SHP77 treated with DMSO at 0.1 percent for 48 hours (cell line): ENCODE results near the gene TAT.
"Not testable (repeated sequence)": the region's sequence is repeated elsewhere in the genome, so short reads cannot be mapped to it uniquely, and the experiment has no call there.

Source experiments
- DNase-seq: peaks from one replicate; lab custom pipeline; 2025; lab: John Stamatoyannopoulos, UW

TAT gene

DNA sequence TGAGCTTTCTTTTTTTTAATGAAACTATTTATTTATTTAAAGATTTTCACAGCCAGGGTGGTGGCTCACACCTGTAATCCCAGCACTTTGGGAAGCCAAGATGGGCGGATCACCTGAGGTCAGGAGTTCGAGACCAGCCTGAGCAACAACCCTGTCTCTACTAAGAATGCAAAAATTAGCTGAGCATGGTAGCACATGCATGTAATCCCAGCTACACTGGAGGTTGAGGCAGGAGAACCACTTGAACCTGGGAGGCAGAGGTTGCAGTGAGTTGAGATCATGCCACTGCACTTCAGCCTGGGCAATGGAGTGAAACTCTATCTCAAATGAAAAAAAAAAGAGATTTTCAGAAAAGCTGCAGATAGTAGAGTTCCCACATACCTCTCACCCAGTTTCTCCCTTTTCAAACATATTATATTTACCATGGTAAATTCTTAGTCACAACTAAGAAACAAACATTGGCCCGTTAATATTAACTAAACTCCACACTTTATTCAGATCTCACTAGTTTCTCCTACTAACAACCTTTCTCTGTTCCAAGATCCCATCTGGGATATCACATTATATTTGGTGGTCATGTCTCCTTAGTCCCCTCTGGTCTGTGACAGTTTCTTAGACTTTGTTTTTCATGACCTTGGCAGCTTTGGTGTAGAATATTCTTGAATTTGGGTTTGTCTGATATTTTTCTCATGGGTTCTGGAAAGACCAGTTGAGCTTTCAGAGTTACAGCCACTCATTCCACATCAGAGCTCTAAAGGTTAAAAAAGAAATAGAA lies 7.8 kb upstream of the TAT start:
- no peak for DNase-seq

DNA sequence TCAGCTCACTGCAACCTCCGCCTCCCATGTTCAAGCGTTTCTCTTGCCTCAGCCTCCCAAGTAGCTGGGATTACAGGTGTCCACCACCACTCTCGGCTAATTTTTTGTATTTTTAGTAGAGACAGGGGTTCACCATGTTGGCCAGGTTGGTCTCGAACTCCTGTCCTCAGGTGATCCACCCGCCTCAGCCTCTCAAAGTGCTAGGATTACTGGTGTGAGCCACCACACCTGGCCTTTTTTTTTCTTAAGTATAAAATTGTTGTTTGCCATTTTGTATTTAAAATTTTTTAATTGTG lies 5.6 kb upstream of the TAT start:
- not testable (repeated sequence) for DNase-seq

DNA sequence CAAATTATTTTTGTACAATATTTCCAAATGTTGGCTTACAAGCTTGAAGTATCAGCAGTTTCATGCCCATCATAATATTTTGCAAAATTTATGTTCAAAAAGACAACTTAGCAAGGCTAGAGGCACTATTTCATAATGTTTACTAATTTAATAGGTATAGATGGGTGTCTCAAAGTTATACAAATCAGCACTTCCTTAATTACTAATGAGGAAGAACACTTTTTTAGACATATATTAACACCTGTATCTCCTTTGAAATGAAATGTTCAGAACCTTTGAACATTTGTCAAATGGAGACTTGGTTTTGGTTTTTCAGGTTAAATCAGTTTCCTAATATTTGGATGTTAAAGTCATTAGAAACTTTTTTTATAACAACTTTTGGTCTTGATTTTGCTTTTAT lies 2.2 kb downstream of the TAT start:
- DNase-seq = no peak

DNA sequence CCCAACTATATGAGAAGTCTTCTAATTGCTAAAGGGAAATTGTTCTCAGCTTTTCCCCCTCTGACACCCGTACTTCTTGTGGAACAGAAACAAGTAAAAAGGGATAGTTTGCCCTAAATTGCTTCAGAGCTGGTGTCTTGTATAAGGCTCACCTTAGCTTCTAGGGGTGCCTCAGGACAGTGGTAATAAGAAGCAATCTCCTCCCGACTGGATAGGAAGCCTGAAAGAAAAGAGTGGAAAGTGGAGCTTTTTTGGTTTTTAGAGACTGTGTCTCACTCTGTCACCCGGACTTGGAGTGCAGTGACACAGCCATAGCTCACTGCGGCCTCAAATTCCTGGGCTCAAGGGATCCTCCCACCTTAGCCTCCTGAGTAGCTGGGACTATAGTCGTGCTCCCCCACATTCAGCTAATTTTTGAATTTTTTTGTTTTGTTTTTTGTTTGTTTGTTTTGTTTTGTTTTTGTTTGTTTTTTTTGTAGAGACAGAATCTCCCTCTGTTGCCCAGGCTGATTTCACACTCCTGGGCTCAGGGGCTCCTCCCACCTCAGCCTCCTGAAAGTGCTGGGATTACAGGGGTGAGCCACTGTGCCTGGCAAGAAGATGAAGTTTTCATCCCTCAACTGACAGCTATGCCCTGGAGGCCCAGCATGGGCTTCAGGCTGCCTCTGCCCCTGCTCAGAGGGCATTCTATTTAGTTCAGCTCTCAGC lies 3.4 kb downstream of the TAT start:
- no peak for DNase-seq

DNA sequence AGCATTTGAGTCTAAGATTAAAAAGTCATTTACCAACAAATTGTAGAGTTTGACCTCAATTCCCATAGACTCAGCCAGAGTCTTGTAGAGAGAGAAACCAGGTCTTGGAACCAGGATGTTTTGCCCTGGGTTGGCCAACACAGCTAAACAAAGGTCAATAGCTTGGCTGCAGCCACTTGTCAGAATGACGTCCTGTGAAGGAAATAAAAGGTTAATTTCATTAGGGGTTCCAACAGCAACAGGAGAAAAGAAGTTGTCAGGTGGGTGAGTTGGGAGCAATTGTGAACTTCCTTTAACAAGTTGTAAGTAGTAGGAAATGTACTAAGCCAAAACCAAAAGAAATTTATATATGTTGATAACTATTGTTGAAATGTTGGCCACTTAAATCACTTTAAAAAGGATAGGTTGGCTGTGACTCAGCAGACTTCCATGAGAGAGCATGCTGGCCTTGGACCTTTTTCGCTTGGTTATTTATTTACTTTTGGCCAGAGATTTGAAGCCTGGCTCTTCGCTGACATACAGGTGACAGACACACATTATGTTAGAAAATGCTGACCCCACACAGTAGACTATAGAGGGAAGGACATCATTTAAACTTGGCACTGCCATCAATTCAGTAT lies 4.3 kb downstream of the TAT start:
- no peak for DNase-seq

DNA sequence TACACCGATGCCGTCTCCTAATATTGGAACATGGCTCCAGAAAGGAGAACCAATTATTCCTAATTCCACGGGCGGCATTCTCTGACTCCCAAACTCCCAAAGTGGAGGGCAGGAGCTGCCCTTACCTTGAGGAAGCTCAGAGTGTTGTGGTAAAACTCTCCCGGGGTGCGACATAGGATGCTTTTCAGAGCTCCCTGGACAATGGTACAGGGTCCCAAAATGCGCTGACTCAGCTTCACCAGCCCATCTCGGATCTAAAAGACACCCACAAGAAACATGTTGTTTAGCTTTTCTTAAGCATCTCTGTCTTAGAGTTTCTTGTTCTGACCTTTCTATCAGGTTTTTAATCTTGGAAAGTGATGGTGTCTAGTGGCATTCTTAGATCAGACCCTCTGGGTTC lies 6.7 kb downstream of the TAT start:
- no peak for DNase-seq

DNA sequence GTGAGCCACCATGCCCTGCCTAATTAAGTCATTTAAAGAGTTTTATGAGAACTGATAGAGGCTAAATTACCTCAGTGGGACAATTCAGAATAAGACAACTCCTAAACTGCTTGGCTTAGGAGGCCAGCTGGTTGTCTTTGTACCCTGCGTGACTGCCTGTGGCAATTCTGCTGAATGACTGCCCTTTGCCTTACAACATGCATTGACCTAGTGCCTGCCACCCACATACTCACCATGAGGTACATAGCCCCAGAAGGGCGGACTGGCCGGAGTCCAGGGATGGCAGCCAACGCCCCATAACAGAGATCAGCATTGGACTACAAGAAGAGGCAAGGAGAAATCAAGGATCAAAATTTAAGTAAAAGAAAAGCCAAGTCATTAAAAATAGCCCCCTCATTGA lies 7.3 kb downstream of the TAT start:
- DNase-seq = no peak

DNA sequence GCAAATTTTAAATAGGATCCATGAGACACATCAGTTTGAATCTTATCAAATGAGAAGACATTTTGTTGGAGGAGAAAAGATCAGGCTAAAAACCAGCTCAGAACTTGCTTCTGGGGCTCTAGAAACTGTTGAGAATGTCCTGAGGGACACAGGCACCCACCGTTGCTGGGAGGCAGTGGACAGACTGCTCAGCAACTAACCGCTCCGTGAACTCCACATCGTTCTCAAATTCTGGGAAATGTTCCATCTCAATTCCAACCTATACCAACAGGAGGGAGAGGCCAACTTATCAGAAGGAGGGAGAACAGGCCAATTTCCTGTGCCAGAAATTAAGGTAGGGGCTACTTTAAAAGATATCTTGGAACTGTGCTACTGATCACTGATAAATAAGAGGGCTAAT lies 8.3 kb downstream of the TAT start:
- DNase-seq = no peak

DNA sequence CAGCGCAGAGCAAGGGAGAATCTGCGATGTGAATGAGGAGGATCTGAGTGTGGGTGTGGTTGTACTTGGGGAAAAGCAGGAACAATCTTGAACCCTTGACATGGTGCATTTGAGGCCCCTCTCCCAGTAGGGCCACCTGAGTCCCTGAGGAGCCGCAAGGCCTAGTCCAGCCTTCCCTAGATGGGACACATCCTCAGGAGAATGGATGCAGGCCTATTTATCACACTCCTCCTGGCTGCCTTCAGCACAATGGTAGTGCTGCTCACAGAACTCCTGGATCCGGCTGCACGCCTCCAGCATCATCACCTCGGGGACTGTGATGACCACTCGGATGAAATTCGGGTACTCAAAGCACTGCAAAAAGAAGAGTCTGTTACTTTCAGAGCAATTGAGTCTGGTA lies 9.0 kb downstream of the TAT start:
- DNase-seq = no peak

DNA sequence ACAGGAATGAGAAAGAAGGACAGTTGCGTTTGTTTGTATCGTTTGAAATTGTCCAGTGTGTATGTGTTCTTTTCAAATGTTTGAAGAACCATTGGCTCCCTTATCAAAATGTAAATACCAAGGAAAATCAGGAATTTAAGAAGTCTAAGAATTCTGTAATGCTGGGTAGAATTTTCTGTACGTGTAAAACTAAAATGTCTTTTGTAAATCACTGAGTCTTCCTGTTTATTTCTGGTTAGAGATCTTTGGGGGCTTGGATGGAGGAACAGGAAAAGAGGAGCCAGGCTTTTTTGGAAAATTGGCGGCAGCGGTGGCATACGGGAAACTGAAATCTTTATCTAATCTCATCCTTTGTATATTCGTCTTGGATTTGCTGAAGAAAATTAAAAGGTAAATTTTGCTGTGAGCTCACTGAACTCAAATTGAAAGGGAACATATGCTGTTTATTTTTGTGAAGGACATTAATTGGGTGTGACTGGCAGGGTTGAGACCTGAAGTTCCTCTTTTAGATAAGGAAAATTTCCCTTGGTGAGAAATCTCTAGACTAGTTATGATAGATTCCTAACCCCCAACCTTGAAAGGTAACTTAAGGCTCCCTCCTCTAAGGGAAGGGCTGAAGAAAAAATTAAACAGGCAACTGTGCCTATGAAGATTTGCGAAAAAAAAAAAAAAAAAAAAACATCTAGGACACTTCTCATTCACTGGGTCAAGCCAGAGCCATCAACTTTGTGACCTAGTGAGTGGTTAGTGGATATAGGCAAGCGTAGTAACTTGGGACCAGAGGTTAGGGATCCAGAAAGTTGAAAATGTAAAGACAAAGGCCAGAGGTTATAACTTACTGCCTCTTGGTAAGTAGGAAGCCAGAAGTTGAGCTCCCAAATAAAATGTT lies 10.8 kb downstream of the TAT start:
- DNase-seq = no peak

DNA sequence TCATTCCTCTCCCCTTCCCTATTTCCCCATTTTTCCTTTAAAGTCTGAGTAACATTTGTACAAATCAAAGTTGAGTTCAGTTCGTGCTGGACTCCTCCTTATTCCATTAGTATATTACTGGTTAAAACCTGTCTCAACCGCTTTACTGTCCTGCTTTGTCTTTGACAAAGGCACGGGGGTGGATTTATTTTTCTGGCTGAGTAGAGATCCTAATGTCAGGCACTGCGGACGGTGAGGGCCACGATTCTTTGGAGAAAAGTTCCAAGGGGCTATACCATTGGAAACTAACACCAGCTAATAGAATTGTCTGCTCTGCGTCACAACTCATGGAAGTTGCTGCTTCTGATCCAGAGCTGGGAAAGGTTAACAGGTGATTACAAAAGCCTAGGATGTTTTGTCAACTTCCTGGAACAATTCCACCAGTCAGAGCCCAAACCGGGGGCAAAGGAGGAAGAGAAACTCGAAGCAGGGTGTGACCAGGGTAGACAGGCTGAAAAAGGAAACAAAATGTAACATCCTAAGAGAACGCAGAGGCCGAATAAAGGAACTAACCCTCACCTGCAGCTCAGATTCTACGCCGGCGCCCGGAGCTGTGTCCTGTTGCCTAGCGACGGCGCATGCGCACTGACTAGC lies 12.4 kb downstream of the TAT start:
- DNase-seq = no peak

DNA sequence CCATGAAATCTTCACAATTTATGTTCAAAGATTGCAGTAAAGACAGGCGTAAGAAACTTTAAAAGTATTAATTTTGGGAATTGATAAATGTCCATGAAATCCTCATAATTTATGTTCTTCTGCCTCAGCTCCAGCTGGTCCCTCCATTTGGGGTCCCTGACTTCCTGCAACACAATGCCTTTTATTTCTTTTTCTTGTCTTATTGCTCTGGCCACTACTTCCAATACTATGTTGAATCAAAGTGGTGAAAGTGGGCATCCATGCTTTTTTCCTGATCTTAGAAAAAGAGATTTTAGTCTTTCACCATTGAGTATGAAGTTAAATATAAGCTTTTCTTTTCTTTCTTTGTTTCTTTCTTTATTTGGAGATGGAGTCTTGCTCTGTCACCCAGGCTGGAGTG lies 14.3 kb downstream of the TAT start:
- DNase-seq = no peak

DNA sequence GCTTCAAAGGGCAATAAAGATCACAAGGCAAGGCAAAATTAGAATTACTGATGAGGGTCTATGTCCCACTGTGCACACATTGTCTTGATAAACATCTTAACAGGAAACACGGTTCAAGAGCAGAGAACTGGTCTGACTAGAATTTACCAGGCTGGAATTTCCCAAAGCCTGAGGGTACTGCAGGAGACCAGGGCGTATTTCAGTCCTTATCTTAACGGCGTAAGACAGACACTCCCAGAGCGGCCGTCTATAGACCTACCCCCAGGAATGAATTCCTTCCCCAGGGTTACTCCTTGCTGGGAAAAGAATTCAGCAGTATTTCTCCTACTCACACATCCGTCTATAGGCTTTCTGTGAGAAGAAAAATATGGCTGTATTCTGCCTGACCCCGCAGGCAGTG lies 15.0 kb downstream of the TAT start:
- DNase-seq = not testable (repeated sequence)

DNA sequence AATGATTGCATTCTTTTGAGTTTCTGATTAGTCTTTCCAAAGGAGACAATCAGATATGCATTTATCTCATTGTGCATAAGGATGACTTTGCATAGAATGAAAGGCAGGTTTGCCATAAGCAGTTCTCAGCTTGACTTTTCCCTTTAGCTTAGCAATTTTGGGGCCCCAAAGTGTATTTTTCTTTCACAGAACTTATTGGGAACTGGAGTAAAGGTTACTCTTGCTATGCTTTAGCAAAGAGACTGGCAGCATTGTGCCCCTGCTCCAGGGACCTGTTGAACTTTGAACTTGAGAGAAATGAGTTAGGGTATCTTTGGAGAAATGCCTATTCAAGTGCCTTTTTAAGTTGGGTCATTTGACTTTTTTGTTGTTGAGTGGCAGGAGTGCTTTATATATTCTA lies 17.0 kb downstream of the TAT start:
- no peak for DNase-seq

DNA sequence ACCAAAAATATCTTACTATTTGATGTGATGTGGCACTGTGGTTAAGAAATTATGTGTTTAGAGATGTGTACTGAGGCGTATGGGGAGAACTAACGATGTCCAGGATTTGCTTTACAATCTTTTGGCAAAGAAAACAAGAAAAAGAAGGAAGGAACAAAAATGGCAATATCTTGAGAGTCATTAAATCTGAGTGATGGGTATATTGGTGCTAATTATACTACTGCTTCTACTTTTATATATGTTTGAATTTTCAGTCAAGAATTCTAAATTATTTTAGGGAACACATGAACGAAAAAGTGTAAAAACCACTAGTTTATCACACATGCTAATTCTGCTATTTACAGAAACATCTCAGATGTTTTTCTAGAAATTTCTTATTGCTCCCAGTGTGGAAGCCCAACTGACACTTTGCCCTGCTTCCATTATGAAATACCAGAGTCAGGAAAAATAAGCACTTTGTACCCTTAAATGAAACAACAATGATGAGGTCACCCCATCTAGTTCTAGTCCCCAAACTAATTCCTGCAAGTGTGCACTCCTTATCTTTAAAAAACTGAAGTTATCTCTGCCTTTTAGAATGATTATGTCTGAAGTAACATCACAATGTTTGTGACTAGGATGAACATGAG lies 18.8 kb downstream of the TAT start:
- DNase-seq = no peak

DNA sequence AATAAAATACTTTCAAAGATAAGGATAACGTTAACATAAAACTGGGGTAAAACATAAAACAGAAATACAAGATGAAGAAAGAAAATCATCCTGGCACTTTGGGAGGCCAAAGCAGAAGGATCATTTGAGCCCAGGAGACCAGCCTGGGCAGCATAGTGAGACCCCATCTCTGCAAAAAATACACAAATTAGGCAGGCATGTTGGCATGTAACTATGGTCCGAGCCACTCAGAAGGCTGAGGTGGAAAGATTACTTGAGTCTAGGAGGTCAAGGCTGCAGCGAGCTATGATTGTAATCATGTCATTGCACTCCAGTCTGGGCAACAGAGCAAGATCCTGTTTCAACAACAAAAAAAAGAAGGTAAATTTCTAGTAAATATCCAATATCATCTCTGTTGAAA lies 19.6 kb downstream of the TAT start:
- no peak for DNase-seq

DNA sequence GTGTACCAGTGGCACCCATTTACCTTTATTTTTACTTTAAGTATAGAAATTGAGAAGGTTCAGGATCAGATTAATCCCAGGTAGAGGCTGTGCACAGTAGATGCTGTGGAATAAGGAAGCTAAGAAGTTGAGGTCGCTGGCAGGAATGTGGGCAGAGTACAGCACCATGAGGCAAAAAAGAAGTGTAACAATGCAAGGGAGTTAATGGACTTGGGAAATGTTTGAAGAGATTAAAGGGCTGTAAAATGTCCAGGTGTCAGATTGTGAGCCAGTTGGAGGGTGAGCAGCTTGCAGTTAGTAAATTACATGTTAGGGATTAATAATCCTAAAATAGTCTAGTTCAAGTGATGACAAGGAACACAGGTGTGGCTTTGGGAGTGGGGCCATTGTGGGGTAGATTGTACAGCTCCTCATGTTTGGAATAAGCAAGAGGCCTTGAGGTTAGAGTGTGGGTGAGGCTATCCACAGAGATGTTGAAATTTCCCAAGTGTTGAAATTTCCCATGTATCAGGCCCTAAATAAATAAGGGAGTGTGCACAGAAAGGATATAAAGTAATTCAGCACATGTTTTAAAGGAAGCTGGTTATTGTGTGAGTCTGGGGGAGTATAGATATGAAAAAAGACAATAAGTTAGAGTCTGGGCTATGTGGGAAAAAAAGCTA lies 21.5 kb downstream of the TAT start:
- no peak for DNase-seq

DNA sequence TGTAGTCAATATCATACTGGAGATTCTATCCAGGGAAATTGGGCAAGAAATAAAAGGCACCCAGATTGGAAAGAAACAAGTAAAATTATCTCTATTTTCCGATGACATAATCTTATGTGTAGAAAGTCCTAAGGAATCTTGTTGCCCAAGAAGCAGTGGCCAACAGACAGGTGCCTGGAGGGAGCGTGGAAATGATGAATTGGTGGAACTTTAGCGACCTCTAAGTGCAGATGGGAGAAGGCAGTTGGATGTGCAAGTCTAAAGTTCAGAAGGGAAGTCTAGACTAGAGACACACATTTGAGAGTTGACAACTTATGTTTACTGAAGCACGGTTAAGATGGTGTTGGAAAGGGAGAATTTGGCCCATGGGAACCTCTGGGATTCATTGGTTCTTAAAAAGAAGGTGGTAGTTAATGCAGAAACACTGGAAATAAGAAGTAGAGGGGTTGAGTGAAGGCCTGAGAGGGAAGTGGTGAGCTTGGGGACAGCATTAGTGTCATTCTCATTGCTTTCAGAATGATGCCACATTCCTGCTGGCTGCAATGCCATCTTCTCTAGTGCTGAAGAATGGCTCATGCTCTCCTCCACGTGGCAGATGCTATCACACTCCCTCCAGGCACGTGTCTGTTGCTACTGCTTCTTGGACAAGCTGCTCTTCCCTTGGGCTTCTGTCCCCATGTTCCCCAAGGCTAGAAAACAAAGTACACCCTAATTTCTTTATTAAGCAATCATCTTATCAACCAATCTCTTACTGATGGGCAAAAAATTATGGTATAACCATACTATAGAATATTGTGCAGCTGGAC lies 24.0 kb downstream of the TAT start:
- no peak for DNase-seq

DNA sequence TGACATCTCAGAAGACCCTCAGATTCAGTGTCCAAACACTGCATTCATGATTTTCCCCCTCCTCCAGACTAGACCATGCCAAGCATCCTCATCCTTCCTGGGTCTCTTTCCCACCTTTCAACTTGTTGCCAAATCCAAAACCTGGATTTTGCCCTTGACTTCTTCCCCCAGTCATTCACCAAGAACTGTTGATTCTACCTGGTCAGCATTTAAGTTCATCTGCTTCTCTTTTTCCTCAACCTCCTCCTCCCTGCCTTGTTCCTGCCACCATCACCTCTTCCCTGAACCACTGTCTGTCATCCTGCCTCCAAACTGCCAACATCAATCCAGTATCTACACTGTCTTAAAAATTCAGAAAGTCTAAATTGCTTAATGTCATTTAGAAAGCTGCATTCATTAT lies 29.7 kb downstream of the TAT start:
- no peak for DNase-seq

DNA sequence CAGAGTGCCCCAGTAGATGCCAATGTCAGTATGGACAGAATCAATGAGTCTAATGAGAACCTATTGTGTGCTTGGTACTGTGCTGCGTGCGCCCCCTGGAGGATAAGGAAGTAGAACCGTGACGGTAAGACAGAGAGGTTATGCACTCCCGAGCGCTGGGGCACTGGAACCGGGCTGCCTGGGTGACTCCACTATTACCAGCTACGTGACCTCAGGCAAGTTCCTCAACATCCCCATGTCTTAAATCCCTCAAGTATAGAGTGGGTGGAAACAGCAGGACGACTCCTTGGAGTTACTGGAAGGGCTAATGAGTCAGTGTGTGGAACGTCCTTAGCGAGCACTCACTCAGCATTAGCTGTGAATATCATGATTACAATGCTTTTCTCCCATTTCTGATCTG lies 34.5 kb downstream of the TAT start:
- peak; percentile 3 for DNase-seq
